Skeletal muscle tissue (tissue), 4 donors: Measurements from ENCODE around the gene PHF12. TPM values are rescaled to one million over a fixed set of nuclear protein-coding genes. Genes with fewer than 3 reads are reported as not detected.

Source experiments
- H3K27ac ChIP-seq: one replicate; pipeline ENCODE4 v1.7.0; 2013; ENCODE audit warnings: mild to moderate bottlenecking, low read depth, low read length, inconsistent platforms
- H3K27me3 ChIP-seq, 3 donors: one replicate each; pipeline ENCODE4 v1.7.0; 2013; ENCODE audit warnings: low read length in 3 of 3; ENCODE audit not compliant: control insufficient read depth in 3 of 3, insufficient read depth in 3 of 3
- H3K36me3 ChIP-seq, 3 donors: one replicate each; pipeline ENCODE4 v1.7.0; 2013; ENCODE audit warnings: low read length in 3 of 3; ENCODE audit not compliant: control insufficient read depth in 3 of 3, insufficient read depth in 3 of 3
- H3K4me1 ChIP-seq, 3 donors: one replicate each; pipeline ENCODE4 v1.7.0; 2013; ENCODE audit warnings: low read length in 3 of 3, mild to moderate bottlenecking in 3 of 3; ENCODE audit not compliant: control insufficient read depth in 3 of 3, insufficient read depth in 3 of 3
- H3K4me3 ChIP-seq, 3 donors: one replicate each; pipeline ENCODE4 v1.7.0; 2013; ENCODE audit warnings: low read length in 3 of 3
- H3K9ac ChIP-seq, 3 donors: one replicate each; pipeline ENCODE4 v1.7.0; 2013; ENCODE audit warnings: low read length in 3 of 3, mild to moderate bottlenecking in 3 of 3, moderate library complexity in 2 of 3, low read depth in 1 of 3
- H3K9me3 ChIP-seq, 3 donors: one replicate each; pipeline ENCODE4 v1.7.0; 2013; ENCODE audit warnings: low read length in 3 of 3; ENCODE audit not compliant: control insufficient read depth in 3 of 3
- total RNA-seq: library from RNA; depleted of rRNA; stranded (reverse); fragments of >200 nt; gene quantifications from one replicate; pipeline ENCODE4 v1.2.3, GENCODE V29; 2014
- donor health status: Osteomylitis.

PHF12 gene
- total RNA-seq, 1 donor from 2014 or later = 8.9 TPM

DNA sequence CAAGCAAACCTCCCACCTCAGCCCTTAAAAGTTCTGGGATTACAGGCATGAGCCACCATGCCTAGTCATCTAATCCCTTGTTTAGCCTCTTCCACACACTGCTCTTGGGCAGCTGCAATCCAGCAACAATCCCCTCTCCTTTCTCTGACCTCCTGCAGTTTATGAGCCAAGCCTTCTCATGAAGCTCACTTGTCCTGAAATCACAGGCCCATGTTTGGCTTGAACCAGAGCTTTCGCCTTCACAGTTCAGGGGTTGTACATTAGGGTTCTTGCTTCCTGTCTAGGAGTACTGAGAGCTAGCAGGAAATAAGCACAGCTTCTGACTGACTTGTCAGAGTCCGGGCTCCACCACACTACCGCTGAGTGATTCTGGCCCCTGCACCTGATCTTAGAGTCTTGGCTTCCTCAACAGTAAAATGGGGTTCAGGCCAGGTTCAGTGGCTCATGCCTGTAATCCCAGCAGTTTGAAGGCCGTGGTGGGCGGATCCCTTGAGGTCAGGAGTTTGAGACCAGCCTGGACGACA lies 80.2 kb downstream of the PHF12 start:
- Histone ChIP-seq H3K9me3 (no peaks in the 10 kb centered on the region), H3K9ac (no peak overlapping the region), H3K4me1 (no peaks in the 10 kb centered on the region), H3K4me3 (no peak overlapping the region), H3K27ac (no peak overlapping the region), H3K27me3 (no peaks in the 10 kb centered on the region), H3K36me3 (no peaks in the 10 kb centered on the region)

DNA sequence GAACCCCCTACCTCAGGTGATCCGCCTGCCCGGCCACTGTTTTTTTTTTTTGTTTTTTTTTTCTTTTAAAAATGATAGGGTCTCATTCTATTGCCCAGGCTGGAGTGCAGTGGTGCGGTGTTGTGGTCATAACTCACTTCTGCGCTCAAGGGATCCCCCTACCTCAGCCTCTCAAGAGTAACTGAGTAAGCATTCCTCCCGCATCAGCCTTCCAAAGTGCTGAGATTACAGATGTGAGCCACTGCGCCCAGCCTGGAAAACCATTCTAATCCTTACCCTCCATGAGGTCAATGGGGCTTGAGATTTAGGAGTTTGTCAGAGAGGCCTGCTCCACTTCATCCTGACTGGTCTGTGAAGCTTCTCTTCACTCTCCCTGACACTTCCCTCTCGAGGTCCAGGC lies 84.0 kb downstream of the PHF12 start:
- Histone ChIP-seq H3K27ac (no peak overlapping the region), H3K4me1 (no peaks in the 10 kb centered on the region), H3K4me3 (no peak overlapping the region), H3K9me3 (no peaks in the 10 kb centered on the region), H3K36me3 (no peaks in the 10 kb centered on the region), H3K9ac (no peak overlapping the region), H3K27me3 (no peaks in the 10 kb centered on the region)

DNA sequence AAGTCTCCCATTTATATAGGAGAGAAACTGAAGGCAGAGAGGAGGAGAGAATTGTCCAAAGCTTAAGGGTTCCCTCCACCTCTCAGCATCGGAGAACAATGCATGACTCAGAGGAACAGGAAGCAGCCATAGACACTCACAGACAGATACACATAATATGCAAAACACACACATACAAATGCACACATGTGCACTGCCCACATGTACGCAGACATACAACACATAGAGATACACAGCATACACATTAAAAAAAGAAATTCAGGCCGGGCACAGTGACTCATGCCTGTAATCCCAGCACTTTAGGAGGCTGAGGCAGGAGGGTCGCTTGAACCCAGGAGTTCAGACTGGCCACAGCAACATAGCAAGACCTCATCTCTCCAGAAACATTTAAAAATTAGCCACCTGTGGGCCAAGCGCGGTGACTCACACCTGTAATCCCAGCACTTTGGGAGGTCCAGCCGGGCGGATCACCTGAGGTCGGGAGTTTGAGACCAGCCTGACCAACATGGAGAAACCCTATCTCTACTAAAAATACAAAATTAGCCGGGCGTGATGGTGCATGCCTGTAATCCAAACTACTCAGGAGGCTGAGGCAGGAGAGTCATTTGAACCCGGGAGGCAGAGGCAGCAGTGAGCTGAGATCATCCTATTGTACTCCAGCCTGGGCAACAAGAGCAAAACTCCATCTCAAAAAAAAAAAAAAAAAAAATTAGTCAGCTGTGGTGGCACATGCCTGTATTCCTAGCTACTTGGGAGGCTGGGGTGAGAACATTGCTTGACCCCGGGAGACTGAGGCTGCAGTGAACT lies 85.2 kb downstream of the PHF12 start:
- H3K4me3 ChIP-seq = no peak overlapping the region
- H3K27ac ChIP-seq = no peak overlapping the region
- H3K36me3 ChIP-seq = peaks cover 4 to 9% (median 4%) of the 10 kb centered on the region in 3 donors
- H3K9ac ChIP-seq = no peak overlapping the region
- no peaks in the 10 kb centered on the region for H3K4me1 ChIP-seq
- no peaks in the 10 kb centered on the region for H3K27me3 ChIP-seq
- no peaks in the 10 kb centered on the region for H3K9me3 ChIP-seq

GRCh38 chr17:28864991-28865849 lies 86.1 kb downstream of the PHF12 start:
- Histone ChIP-seq H3K9me3 (no peaks in the 10 kb centered on the region), H3K4me3 (no peak overlapping the region), H3K36me3 (peaks cover 9 to 15% (median 10%) of the 10 kb centered on the region in 3 donors), H3K9ac (no peak overlapping the region), H3K27ac (no peak overlapping the region), H3K27me3 (no peaks in the 10 kb centered on the region), H3K4me1 (no peaks in the 10 kb centered on the region)

DNA sequence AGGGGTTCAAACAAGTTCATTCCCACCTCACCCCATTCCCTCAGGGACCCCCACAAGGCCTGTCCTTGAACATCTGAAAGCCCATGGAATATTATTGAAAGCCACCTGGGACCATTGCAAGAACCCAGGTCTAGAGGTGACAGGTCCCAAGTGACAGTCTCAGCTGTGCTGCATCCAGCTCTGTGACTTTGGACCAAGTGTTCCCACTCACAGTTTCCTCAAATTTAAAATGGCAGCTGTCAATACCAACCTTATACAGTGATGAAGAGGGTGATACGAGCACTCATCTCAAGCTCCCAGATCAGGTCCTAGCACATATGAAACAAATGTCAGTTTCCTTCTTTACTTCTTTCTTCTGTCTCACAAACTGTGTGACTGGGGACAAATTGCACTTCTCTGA lies 87.4 kb downstream of the PHF12 start:
- Histone ChIP-seq H3K9me3 (no peaks in the 10 kb centered on the region), H3K4me1 (no peaks in the 10 kb centered on the region), H3K27me3 (no peaks in the 10 kb centered on the region), H3K9ac (no peak overlapping the region), H3K27ac (no peak overlapping the region), H3K4me3 (no peak overlapping the region), H3K36me3 (peaks cover 13 to 18% (median 14%) of the 10 kb centered on the region in 3 donors)

DNA sequence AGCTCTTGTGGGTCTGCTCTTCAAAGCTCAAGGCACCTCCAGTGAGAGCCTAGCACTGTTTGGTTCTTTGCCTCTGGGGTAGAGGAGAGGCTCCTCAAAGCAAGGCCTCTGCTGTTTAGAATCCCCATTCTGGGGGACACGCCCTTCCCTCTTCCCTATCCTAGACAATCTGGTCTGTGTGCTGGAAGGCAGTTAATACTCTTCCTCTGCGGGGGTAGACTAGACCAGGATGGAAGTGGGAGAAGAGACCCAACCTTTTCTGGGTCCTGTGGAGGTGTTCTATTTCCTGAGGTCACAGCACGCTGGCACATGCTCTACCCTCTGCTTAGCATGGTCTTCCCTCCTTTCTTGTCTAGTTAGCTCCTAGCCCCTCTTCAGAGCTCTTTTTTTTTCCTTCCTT lies 88.8 kb downstream of the PHF12 start:
- Histone ChIP-seq H3K4me1 (no peaks in the 10 kb centered on the region), H3K9ac (no peak overlapping the region), H3K9me3 (no peaks in the 10 kb centered on the region), H3K27ac (no peak overlapping the region), H3K4me3 (no peak overlapping the region), H3K27me3 (no peaks in the 10 kb centered on the region), H3K36me3 (peaks cover 24 to 32% (median 28%) of the 10 kb centered on the region in 3 donors)

DNA sequence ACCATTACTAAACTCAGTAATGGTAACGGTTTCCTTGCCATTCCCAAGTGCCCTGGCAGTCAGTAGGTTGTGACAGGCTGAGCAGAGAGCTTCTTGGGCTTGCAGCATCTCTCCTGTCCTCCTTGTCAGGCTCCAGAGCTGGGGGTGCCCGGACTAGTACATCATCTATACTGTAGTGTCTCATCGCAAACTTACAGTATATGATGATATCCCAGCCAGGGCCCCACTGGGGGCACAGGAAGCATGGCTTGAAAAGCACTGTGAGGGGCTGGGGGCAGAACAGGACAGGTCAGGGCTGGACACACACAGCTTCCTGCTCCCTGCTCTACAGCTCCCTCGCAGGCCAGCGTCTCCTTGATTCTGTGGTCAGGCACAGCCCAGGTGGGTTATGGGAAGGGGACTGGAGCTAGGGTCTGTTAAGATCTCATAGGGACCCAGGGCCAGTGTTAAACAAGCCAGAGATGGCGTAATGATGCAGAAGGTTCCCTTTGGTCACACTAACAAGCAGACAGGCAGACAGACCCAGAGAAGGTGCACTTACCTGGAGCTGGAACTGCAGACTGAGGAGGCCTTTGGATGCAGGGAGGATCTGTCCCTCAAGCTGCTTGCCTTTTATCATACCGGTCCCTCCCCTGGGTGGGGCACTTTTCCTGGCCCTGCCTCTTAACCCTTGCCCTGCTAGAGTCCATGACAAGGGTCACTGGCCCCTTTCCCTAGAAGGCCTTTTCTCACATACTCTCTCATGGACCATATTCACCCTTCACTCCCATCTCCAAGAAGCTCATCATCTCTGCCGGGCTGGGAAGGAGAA lies 89.7 kb downstream of the PHF12 start:
- no peaks in the 10 kb centered on the region for H3K27me3 ChIP-seq
- H3K4me1 ChIP-seq = no peaks in the 10 kb centered on the region
- H3K27ac ChIP-seq = no peak overlapping the region
- H3K4me3 ChIP-seq = no peak overlapping the region
- H3K9me3 ChIP-seq = no peaks in the 10 kb centered on the region
- H3K36me3 ChIP-seq = peaks cover 24 to 32% (median 28%) of the 10 kb centered on the region in 3 donors
- H3K9ac ChIP-seq = no peak overlapping the region

- Histone ChIP-seq H3K4me3 (no peak overlapping the region), H3K9me3 (no peaks in the 10 kb centered on the region), H3K27ac (no peak overlapping the region), H3K36me3 (peaks cover 30 to 37% (median 32%) of the 10 kb centered on the region in 3 donors), H3K4me1 (peaks cover 2 to 6% (median 2%) of the 10 kb centered on the region in 3 donors), H3K9ac (no peak overlapping the region), H3K27me3 (no peaks in the 10 kb centered on the region)
Observed at GRCh38 chr17:28860363-28860808, 90.9 kb downstream of the PHF12 start.

- Histone ChIP-seq H3K27ac (no peak overlapping the region), H3K9me3 (no peaks in the 10 kb centered on the region), H3K36me3 (peaks cover 30 to 37% (median 32%) of the 10 kb centered on the region in 3 donors)
Observed at GRCh38 chr17:28858801-28859355, 92.4 kb downstream of the PHF12 start.

More at GRCh38 chr17:28858801-28859355, 92.4 kb downstream of the PHF12 start:
- Histone ChIP-seq H3K4me3 (no peak overlapping the region), H3K9ac (no peak overlapping the region), H3K4me1 (peaks cover 12 to 15% (median 12%) of the 10 kb centered on the region in 3 donors), H3K27me3 (no peaks in the 10 kb centered on the region)
